WTC11 (cell line): ENCODE measurements around the gene SCYGR1.

Source experiments
- CBFB ChIP-seq: sonication (generic); formaldehyde crosslinking; IDR thresholded peaks from 2 replicates; pipeline ENCODE4 v1.8.1; 2022; ENCODE audit warnings: mild to moderate bottlenecking, low read depth, missing genetic modification reagents
- CREB1 ChIP-seq: sonication (generic); formaldehyde crosslinking; IDR thresholded peaks from 2 replicates; pipeline ENCODE4 v1.8.0; 2023; ENCODE audit warnings: mild to moderate bottlenecking, missing genetic modification reagents
- CTCF ChIP-seq: fragments of 200-600 bp; IDR thresholded peaks from 2 replicates; pipeline ENCODE4 v1.8.0; 2022; ENCODE audit warnings: antibody characterized with exemption
- TEAD1 ChIP-seq: sonication (generic); formaldehyde crosslinking; IDR thresholded peaks from 2 replicates; pipeline ENCODE4 v1.8.0; 2022; ENCODE audit warnings: mild to moderate bottlenecking, missing genetic modification reagents
- ZNF512 ChIP-seq: sonication (generic); formaldehyde crosslinking; IDR thresholded peaks from 2 replicates; pipeline ENCODE4 v1.8.1; 2022; ENCODE audit warnings: missing genetic modification reagents, borderline replicate concordance

- TF ChIP-seq CTCF: no peak
- no peak for TF ChIP-seq ZNF512 (CRISPR knock-in tag)
- no peak for TF ChIP-seq CBFB (CRISPR knock-in tag)
- no peak for TF ChIP-seq CREB1
- no peak for TF ChIP-seq TEAD1 (CRISPR knock-in tag)
These were observed 1.9 kb upstream of the SCYGR1 start for GRCh38 chr2:227389661-227390060.
